RPMI8226 (cell line): ENCODE data around the gene IQCH.
"Not testable (repeated sequence)": the region's sequence is repeated elsewhere in the genome, so short reads cannot be mapped to it uniquely, and the experiment has no call there.

ENCODE experiments used
- DNase-seq: peaks from one replicate; pipeline ENCODE4 v3.0.0-alpha.2; 2015

IQCH gene

GRCh38 chr15:67361100-67361499 lies 106.5 kb downstream of the IQCH start:
- no peak for DNase-seq

- not testable (repeated sequence) for DNase-seq
These were observed 109.1 kb downstream of the IQCH start for GRCh38 chr15:67363712-67364111.

GRCh38 chr15:67365994-67366393 lies 111.4 kb downstream of the IQCH start:
- DNase-seq = no peak

GRCh38 chr15:67366904-67367303 lies 112.3 kb downstream of the IQCH start:
- no peak for DNase-seq

- DNase-seq = no peak
These were observed 114.9 kb downstream of the IQCH start for GRCh38 chr15:67369359-67369998.

GRCh38 chr15:67370206-67370954 lies 115.8 kb downstream of the IQCH start:
- no peak for DNase-seq

GRCh38 chr15:67372543-67372942 lies 118.0 kb downstream of the IQCH start:
- DNase-seq = no peak

GRCh38 chr15:67372986-67373675 lies 118.5 kb downstream of the IQCH start:
- DNase-seq = no peak

GRCh38 chr15:67373971-67374370 lies 119.4 kb downstream of the IQCH start:
- no peak for DNase-seq

- no peak for DNase-seq
These were observed 124.9 kb downstream of the IQCH start for GRCh38 chr15:67379530-67379929.

- no peak for DNase-seq
These were observed 126.3 kb downstream of the IQCH start for GRCh38 chr15:67380921-67381320.

GRCh38 chr15:67381416-67382045 lies 126.9 kb downstream of the IQCH start:
- no peak for DNase-seq

- no peak for DNase-seq
These were observed 128.1 kb downstream of the IQCH start for GRCh38 chr15:67382723-67383122.

GRCh38 chr15:67383899-67384298 lies 129.3 kb downstream of the IQCH start:
- no peak for DNase-seq

- DNase-seq = no peak
These were observed 130.2 kb downstream of the IQCH start for GRCh38 chr15:67384761-67385160.

- DNase-seq = no peak
These were observed 131.4 kb downstream of the IQCH start for GRCh38 chr15:67385971-67386370.

- no peak for DNase-seq
These were observed 132.4 kb downstream of the IQCH start for GRCh38 chr15:67386947-67387346.

- no peak for DNase-seq
These were observed 135.4 kb downstream of the IQCH start for GRCh38 chr15:67389975-67390374.

GRCh38 chr15:67394873-67395639 lies 140.5 kb downstream of the IQCH start:
- no peak for DNase-seq

- DNase-seq = no peak
These were observed 141.5 kb downstream of the IQCH start for GRCh38 chr15:67396114-67396513.

- DNase-seq = no peak
These were observed 142.6 kb downstream of the IQCH start for GRCh38 chr15:67397139-67397538.

- DNase-seq = no peak
These were observed 145.3 kb downstream of the IQCH start for GRCh38 chr15:67399925-67400324.

GRCh38 chr15:67400890-67401289 lies 146.3 kb downstream of the IQCH start:
- no peak for DNase-seq
